GM21390 (cell line): ENCODE measurements around the gene NFIA.

ENCODE experiments used
- ATAC-seq: cut with Tn5 transposase; IDR thresholded peaks from one replicate; pipeline ENCODE4 v1.9.1; 2021; ENCODE audit not compliant: unreplicated experiment

The NFIA gene

DNA sequence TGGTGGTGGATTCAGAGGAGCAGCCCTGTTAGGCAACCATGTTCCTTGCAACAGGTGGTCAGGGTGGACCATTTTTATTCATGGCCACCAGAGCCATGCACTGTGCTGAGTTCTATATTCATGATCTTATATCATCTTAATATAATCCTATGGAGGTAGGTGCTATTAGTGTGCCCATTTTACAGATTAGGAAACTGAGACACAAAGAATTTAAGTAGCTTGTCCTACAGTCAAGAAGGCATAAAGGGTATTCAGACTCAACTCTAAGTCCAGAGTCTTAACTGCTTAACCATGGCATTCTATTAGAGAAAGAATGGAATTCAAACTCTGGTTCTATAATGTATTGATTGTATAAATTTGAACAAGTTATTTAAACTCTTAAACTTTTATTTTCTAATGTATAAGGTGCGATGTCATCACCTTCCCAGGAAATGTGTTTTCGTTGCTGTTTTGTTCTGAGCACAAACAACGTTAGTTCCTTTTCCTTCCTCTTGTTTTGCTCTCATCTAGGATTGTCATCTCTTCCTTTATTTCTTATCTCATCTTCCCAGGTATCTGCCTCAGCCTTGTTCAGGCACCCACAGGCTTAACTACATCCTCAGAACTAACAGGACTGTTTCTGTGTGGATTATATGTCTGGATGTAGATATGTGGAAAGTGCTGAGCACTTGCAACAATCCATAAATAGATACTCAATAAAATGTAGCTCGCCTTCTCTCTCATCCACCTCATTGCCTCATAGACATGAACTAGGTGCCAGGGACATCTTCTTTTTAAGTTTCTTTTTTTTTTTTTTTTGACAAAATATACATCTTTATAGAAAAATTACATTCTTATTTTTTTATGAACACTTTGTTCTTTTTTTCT, 207.1 kb downstream of the NFIA start:
- no peak for ATAC-seq

DNA sequence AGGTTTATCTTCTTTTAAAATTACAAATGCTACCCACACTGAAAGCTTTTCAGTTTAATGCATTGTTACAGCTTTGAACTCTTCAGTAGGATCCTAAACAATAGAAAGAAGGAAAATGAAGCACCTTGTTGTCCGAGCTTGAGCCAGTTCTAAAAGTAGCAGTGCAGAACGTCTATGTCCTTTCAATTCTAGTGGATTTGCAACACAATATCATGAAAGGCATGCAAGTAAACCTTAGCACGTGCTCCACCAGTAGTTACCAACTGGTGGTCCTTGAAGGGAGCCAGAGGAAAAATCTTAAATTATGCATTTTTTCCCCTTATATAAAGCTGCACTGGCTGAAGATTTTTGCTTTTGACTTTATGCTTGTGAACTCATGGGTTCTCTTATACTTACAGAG, 208.2 kb downstream of the NFIA start:
- ATAC-seq, result no peak

DNA sequence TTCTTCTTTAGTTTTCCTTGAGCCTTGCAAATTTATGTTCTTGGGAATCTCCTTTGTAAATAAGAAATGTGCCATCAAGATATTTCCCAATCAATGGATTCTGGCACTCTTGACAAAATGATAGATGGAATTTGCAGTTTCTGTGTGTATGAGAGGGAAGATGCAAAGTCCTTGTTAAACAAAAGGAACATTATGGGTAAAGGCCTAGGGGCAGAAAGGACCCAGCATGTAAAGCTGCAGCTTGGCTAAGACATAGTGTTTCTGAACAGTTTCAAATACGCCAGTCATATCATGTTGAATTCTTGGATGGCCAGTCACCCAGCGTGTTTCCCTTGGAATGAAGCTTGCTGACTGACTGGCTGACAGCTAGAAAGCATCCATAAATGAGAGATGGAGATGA, 210.8 kb downstream of the NFIA start:
- ATAC-seq, result no peak

DNA sequence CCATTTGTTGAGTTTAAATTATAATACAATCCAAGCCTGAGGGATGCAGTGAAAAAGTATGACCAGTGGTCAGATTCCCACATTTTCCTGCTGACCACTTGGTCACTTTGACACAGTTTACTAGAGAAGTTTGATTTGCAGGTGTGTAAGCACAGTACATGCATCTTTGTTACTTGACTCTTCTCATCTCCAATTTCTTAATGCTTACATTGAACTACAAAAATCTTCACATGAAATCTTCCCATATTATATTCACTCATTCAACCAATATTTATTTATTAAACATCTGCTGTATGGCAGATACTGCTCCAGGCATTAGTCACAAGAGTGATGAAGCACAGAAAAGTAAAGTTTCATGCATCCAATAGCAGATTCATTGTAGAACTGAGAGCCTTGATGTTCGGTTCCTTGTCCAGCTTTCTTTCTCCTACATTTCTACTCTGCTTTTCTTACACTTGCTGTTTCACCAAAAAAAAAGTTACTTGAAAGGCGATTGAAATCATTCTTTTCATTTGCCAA, 211.7 kb downstream of the NFIA start:
- no peak for ATAC-seq

DNA sequence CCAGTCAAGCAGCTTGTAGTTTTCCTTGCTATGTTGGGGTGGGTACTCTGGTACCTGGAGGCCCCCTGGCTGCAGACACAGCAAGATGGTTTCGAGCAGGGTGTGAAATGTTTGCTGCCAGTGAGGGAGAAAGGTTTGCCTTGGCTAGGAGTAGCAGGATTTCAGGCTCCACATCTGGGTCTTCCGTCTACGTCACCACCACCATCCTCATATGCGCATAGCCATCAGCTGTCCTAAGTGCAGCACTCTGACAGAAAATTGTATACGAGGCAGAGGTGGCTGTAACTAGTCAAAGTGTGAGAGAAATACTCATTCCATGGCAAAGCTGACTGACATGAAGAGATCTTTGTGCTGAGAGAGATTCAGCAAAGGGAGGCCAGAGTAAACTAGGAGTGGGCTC, 212.6 kb downstream of the NFIA start:
- no peak for ATAC-seq

DNA sequence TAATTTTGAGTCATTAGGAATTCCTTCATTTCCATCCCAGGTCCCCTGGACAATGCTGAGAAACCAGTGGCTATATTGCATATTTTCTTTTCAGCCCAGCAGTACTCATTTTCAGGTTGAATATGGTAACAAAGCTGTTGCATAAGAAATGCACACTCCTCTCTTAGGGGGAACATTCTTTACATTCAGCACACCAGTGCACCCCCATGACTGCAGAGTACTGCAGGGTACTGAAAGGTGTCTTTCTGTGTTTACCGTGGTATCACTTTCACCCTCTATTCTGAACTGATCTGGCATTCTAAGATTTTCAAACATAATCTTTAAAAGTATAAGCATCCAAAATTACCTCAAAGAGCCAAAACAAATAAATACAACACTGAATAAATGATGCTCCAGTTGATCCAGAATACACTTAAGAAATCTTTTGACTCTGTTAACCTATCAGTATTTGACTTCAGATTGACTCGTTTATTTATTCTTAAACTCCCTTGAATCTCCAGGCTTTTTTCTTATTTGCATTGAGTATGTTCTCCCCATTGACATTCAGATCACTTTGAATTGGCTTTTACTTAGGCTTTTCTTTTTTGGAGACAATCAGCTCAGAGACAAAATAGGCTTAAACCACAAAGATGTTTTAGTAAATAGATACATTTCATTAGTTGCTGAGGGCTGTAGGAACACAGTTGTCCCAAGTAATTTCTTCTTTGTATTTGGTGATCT, 213.6 kb downstream of the NFIA start:
- ATAC-seq, result no peak

DNA sequence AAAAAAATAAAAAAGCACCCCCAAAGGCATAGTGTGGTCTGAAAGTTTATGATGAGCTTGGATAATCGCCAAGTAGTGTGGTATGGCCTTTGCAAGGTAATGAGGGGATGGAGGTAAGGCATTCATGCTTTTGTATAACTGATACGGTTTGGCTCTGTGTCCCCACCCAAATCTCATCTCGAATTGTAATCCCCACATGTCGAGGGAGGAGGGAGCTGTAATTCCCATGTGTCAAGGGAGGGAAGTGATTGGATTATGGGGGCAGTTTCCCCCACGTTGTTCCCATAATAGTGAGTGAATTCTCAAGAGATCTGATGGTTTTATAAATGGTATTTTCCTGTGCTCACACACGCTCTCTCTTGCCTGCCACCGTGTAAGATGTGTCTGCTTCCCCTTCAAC, 215.5 kb downstream of the NFIA start:
- no peak for ATAC-seq

DNA sequence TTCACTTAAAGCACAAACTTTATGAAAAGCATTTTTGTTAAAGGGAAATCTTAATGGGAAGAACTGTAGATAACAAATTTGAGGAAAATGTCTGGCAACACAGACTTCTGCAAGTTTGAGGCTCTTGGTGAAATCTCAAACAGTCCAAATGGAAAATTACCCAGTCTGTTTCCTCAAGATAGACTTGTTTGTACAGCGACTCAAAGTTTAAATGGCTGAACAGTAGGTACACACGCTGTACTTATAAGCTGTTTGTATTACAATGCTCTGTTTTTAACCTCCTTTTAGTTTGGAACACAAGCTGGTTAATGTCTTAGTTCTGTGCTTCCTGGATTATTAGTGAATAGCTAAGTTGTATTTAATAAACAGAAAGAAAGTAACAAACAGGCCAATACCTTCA, 217.1 kb downstream of the NFIA start:
- no peak for ATAC-seq

DNA sequence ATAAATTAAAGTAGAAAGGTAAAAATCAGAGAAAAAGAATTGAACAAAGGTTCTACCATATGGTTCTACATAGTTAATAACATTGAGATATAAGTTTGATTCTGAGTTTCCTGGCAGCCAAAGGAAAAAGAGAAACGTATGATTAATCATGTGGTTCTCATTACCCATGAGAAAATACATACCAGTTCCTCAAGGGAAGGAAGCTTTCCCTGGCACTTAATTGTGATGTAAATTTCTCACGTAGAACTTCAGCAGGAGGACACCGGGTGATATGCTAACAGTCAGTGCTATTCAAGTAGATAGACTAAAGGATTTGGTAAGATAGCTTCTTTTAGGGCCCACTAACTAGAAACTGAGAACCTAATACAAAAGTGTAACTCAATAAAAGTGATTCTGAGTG, 218.5 kb downstream of the NFIA start:
- no peak for ATAC-seq

DNA sequence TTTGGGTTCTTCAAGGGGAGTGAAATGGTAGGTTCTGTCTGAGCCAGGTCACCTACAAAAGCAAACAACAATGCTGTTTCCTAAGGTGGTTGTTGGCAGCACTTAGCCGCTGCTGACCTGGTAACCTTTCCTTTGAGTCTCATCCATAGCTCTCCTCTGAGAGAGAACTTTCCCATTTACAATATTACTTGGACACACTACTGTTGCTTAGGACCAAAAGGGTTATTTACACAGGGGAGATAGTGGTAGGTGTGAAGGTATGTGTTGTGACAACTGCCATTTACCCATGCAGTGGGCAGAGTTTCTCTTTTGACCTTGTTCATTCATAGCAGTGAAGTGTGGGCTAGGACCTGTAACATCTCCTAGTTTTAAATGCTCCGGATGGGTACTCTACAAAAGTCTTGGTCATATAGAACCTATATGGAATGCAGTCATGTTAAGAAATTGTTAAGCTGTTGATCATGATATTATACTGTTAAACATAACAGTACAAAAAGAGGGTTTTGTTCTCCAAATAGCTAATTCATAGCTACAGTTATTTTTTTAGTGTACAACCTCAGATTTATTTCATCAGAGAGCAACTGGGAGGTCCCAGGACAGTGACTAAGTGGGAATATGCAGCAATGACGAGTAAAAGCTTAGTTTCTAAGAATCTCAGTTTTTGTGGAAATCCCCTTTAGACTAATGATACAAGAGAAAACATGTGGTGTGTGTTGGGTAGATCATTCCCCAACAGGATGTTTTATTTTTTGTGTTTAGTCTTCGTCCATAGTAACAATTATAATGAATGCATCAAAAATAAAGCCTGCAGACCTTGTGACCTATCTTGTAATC, 219.7 kb downstream of the NFIA start:
- ATAC-seq, result peak; percentile 58

DNA sequence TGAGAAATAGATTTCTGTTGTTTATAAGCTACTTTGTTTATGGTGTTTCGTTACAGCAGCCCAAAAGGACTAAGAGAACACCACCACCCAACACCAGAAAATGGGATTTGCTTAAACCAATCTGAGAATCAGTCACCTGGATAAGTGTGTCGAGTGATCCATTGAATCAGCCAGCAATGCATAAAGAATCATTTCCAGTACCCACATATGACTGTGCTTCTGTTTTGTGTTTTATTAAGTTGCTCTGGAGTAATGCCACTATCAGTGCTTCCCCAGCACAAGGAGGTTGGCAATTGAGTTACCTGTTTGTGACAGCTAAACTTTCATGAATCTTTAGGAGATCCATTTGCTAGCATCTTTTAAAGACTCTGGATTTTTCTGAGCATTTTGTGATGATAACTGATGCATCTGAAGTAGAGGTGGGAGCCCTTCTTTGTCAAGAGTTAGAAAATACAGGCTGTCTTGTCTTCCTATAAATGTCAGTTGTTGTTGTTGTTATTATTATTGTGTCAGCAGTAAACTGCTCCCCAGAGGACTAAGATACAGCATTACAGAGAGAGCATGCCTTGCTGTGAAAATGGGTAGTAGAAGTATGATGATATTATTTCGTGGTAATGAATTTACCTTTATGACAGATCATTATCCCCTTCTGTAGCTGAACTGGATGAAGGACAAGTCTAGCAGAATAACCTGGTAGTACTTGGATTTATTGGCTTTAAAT, 225.2 kb downstream of the NFIA start:
- no peak for ATAC-seq

DNA sequence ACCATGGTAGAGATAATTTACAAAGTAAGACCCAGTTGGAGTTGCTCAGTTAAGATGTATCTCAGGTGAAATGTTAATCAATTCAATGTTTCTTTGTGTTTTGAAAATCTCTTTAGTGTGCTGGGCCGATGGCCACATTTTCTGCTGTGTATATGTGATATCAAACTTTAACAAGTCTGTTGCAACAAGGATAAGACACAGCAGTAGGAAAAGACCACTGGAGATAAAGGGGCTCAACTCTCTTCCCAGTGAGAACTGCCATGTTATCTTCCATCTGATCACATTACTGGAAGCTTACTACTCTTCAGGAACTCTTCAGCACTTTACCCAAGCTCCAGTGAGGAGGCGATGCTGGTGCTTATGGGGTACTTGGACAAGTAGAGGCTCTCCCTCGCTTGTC, 227.7 kb downstream of the NFIA start:
- ATAC-seq, result no peak

DNA sequence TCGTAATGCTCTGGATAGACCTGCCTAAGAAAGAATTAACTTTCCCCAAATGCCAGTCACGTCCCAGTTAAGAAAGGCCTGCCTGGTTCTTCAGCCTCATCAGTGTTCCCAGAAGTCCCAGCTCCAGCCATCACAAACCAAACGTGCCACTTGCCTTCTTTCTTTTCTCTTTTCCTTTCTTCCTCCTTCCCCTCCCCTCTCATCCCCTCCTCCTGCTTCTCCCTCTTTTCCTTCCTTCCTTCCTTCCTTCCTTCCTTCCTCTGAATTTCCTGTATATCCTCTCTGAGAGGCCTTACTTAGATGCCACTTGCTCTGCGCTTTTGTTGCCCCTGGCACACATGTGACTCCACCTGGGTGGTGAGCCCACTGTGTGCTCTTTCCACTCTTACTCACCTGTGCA, 228.2 kb downstream of the NFIA start:
- no peak for ATAC-seq

DNA sequence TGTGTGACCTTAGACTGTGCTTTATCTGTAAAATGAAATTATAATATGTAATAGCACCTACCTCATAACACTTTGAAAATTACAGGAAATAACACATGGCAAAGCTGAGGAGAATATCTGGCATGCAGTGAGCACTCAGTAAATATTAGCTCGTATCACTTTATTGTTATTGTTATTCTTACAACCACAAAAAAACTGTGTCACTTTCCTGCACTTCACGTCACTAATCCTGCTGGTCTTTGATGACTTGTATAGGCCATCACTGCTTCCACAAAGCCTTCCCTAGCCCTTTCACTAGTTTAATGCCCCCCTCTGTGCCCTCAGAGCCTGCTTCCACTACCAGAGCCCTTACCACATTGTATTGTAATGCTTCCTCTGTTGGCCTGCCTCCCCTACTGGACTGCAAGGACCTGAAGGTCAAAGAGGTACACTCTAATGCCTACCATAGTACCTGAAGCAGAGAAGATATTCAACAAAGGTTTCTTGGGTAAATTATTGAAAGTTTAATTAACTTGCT, 231.6 kb downstream of the NFIA start:
- no peak for ATAC-seq

DNA sequence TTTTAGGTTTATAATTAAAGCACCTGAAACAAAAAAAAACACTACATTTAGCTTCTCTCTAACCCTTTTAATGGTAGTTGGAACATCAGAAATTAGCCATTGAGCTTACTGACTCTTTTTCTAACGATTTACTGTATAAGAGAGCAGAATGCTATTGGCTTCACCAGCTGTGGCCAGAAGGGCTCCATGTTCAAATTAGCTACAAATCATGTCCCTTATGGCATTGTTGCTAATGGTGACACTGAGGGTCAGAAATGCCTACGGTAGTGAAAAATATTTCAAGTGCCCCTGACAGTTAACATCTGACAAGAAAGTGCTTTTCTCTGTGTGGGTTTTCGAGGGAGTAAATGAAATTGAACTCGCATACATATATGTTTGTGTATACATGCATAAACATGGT, 232.7 kb downstream of the NFIA start:
- ATAC-seq, result no peak

DNA sequence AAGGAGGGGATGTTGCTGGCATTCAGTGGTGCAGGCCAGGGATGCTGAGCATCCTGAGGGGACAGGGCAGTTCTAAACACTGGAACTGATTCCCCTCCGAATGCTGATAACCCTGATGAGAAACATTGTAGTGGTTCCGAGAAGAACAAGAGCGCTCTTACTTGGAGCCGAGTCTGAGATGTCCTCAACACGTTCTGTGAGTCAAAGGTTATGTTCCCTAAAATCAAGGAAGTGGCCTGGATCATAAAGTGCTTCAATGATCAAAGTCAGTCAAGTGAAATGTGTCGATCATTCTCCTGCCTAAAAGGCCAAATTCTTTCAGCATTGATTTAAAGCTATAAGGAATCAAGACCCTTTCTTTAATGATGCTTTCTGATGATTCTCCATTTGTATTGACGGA, 234.1 kb downstream of the NFIA start:
- no peak for ATAC-seq

DNA sequence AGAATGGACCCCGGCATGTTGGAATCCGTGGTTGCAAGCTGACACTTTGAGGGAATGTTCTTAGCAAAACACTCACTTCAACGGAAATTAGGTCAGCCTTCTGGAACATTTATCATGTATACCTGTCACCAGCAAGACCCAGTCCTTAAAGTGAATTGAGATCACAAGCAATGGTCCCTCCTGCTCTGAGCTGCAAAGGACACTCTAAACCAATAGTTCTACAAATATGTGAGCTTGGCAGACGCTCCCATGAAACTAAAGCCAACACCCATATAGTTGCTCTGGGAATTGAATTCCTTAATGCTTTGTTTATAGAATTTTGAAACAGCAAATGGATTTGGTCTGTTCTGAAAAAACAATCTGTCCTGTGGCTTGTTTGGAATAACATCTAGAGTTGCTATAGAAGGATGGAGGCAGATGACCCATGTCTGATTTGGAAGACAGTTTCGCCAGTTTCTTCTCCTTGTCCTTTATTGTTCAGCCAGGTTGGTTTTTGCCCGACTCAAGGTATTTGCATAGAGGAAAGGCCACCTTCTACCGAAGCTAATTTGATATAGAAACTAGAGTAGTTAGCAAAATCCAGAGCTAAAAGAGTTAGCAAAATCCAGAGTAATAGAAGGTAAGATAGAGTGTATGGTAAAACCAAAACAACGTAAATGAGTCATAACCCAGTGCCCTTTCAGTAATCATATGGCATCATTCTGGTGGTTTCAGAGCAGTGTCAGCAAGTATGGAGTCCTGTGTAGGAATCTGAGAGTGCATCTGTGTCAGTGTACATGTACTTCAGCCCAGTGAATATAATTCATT, 236.2 kb downstream of the NFIA start:
- ATAC-seq, result peak; percentile 99

DNA sequence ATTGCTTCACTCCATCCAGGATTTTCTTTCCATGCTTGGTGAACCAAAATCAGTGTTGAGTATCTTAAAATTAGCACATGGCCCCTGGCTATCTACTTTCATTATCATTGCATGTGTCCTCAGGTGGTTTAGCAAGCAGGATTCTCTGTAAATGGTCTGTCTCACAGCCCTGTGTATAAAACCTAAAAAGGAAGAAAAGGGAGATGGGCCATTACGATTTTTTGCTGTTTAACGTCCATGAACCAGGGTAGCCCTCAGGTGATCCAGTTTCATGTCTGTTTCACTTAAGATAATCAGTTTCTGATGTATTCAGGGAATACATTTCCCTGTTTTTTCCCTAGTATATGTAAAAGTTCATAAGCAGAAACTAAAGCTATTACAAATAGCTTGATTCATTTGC, 238.2 kb downstream of the NFIA start:
- ATAC-seq, result no peak

DNA sequence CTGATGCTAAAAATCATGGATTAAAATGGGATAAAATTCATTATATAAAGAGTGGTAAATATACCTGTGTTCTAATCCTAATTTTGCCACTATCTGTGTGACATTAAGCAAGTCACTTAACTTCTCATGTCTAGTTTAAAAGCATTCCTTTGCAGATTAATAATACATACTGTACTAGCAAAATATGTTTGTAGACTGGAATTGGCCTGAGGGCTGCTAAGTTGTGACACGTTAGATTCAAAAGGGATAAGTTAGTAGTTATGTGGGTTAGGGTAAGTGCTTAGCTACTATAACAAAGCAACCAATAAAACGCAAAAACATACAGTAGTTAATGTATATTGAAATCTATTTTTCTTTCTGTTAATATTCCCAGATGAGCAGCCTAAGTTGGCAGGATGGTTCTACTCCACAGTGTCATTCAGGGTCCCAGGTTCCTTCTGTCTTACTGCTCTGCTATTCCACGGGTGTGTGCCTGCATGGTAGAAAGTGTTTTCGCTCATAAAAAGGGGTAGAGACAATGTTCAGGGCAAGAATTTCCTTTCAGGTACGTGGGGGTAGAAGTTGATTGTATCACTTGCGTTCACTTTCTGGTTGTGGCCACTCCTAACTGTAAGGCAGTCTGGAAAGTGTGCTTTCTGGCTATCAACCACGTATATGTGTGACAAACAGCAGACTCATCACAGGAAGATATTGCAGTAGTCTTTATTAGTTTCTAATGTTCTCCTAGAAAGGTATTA, 239.8 kb downstream of the NFIA start:
- ATAC-seq, result no peak
